HG03108 (cell line): ENCODE results near the gene TMEM254.
"Not testable (repeated sequence)": the region's sequence is repeated elsewhere in the genome, so short reads cannot be mapped to it uniquely, and the experiment has no call there.

Experiments used
- ATAC-seq: cut with Tn5 transposase; IDR thresholded peaks from one replicate; pipeline ENCODE4 v1.9.1; 2021; ENCODE audit warnings: moderate library complexity; ENCODE audit not compliant: unreplicated experiment

Gene TMEM254

DNA sequence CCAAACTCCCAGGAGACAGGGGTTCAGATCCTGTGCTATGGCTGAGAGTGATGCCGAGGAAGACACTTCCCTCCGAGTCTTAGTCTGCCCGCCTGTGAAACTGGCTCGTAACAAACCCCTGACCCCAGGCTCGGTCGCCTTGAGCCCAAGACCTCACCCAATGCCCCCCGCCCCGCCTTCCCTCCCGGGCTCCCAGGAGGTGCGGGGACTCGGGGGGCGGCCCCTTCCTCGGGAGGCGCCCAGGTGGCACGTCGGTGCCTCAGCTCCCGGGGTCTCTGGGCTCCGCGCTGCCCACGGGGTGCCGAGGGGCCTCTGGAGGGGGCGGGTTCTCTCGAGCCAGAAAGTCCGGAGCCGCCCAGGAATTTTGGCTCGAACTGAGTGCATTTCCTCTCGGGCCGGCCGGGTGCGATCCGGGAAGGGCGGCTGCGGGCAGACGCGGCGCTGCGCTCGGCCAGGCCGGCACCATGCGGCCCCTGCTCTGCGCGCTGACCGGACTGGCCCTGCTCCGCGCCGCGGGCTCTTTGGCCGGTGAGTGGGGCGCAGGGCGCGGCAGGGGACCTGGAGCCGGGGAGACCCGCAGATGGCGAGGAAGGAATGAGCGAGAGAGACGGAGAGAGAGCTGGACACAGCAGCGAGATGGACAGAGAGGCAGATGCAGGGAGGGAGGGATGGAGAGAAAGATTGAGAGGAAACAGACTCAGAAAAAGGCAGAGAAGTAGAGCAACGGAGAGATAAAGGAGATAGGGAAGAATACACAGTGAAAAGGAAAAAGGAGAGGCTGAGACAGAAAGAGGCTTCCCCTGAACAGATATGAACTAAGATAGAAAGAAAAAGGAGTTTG is 54.1 kb downstream of the TMEM254 start, which contains the start of gene PLAC9:
Gene PLAC9 (plus strand): TSS at position 432 of the 841 bp plus-strand sequence. CDS start 33 bp downstream, at position 465.
- no peak for ATAC-seq

DNA sequence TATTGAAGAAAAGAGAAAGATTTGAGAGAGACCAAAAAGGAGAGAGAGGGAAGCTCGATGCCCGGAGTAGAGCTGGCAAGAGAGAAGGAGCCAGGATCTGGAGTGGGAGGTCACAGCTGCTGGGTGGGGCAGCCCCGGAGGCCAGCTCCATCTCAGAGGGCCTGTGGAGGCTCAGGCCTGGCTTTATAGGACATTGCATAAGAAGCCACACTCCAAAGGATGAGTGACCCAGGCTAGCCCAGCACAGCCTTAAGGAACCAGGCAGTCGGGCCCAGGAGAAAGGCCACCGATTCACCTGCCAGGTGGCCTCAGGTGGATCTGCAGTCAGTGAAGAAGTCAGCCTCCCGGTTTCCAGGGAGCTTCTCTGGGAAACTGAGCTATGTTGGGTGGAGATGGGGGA is 54.7 kb downstream of the TMEM254 start:
- no peak for ATAC-seq

DNA sequence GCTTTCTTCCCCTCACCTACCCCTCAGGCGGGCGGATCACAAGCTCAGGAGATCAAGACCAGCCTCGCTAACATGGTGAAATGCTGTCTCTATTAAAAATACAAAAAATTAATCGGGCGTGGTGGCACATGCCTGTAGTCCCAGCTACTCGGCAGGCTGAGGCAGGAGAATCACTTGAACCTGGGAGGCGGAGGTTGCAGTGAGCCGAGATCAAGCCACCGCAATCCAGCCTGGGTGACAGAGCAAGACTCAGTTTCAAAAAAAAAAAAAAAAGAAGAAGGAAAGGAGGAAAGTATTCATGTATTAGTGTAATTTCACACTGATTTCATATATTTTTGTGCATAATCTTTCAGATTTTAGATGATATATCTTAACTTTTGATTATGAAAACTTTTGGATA is 55.2 kb downstream of the TMEM254 start:
- ATAC-seq: not testable (repeated sequence)

DNA sequence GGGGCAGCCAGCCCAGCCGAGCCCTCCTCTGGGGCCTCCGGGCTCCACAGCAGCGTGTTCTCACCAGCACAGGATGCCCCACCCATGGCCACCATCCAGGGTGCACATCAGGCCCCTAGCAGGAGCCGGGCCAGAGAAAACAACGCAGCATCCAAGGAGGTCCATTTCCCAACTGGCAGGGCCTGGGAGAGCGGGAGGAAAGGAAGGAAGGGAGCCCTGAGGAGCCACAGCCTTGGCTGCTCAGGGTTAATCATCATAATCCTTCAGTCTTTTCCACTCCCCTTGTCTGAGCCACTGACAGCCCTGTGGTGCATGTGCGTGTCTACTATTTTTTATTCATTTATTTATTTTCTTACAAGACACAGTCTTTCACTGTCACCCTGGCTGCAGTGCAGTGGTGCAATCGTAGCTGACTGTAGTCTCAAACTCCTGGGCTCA is 57.7 kb downstream of the TMEM254 start:
- ATAC-seq: no peak

DNA sequence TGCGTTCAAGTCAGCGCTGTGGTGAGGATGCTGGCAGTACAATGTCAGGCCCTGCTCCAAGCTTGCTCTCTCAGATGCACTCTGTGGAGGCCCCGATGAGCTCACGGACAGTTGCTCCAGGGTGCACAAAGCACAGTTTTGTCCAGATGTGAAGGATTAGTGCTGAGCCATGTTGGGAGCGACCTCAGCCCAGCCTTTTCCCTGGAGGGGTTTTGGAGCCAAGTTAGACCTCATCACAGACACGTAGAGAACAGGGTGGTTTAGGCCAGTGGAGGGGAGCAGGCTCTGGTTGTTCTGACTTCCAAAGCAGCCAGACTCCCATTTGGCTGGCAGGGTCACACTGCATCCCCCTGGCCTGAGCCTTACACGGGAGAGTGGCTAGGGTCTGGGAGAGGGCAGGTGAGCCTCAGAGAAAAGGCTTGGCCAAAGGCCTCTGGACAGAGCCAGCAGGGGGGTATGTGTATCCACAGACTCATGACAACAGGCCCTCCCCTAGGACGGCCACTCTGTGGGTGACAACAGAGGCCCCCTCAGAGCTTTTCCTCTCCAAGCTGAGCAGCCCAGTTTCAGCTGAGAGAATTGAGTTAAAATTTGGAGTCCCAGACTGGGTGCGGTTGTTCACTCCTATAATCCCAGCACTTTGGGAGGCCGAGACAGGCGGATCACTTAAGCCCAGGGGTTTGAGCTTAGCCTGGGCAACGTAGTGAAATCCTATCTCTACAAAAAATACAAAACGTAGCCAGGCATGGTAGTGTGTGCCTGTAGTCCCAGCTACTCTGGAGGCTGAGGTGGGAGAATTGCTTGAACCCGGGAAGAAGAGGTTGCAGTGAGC is 58.8 kb downstream of the TMEM254 start:
- ATAC-seq: no peak

DNA sequence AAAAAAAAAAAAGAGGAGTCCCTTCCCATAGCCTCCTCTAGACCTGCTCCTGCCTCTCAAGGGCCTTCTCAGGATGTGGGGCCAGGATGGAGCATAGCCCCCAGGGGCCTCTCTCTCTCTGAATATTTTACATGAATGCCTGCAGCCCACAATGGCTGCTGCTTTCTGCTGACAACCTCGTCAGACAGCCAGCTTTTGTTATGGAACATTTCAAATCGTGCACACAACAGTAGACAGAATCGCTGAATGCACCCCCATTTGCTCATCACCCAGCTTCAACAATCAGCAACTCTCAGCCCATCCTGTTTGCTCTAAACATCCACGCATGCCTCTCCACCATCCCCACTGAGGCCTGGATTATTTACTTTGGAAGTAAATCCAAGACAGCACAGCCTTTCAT is 59.5 kb downstream of the TMEM254 start:
- ATAC-seq: no peak

DNA sequence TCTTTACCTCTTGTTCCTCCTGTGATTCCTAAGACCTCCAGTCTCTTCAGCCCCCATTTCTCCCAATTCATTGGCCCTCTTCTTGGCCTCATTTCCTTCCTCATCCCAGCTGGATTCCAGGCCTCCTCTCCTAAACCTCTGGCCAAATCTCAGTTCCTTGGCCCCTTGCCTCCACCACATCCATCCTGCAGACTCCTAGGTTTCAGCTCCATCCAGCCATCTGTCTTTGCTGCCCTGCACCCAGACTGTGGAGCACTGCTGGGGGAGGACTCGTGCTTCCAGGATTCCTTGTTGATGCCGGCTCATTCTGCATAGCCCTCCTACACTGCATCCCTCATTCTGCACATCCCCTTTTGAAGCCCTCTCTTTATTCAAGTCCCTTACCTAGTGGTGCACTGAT is 60.8 kb downstream of the TMEM254 start:
- ATAC-seq: no peak

DNA sequence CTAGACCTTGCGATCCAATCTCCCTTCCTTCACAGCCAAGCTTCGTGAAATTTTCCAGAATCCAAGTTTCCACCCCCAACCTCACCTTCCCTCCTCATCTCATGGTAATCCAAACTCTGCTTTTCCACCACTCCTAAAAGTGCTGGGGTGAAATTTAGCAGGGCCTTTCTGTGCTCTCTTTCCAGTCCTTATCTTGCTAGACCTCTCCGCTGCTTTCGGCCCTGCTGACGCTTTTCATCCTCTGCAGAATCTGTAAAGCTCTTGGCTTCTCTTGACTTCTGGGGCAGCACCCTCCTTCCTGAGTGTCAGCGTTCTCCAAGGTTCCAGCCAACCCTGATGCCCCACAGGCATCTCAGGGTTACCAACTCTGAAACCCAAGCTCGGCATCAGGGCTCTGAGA is 61.8 kb downstream of the TMEM254 start:
- no peak for ATAC-seq

DNA sequence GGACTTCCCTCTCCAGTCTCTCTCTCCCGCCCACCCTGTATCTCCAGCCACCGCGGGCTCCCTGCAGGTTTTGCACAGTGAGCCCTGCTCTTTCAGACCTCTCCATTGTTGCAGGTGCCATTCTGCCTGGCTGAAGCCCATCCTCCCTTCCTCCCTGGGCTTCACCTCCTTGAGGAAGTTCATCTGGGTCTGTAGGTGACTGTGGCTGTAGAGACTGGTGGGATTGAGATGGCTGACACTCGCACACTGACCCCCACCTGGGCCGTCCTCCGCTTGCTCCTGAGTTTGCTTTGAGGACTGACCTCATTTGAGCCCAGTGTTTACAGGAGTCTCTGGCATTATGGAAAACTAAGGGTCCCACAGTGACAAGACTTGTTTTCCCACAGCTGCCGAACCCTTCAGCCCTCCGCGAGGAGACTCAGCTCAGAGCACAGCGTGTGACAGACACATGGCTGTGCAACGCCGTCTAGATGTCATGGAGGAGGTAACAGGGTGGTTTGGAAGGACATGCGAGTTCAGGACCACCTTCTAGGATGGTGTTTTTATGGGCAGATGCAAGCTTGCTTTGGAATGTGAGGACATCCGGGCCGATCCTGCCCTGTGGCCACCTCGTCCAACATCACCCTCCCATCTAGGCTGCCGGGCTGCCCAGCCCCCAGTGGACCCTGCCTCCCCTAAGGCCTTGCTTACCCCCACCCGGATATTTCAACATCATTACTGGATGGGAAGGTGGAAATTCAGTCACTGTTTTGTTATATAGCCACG is 63.4 kb downstream of the TMEM254 start:
- ATAC-seq: no peak
